ENCODE results near the gene ANKRD52. TPM values are rescaled to one million over a fixed set of nuclear protein-coding genes. Genes with fewer than 3 reads are reported as not detected.
"Not testable (repeated sequence)": the region's sequence is repeated elsewhere in the genome, so short reads cannot be mapped to it uniquely, and the experiment has no call there.

Gene ANKRD52
- total RNA-seq, 1 donor from 2014 or later = 23.0 TPM

GRCh38 chr12:56271031-56271430 is 12.8 kb upstream of the ANKRD52 start:
- peak; percentile 55 for DNase-seq

DNA sequence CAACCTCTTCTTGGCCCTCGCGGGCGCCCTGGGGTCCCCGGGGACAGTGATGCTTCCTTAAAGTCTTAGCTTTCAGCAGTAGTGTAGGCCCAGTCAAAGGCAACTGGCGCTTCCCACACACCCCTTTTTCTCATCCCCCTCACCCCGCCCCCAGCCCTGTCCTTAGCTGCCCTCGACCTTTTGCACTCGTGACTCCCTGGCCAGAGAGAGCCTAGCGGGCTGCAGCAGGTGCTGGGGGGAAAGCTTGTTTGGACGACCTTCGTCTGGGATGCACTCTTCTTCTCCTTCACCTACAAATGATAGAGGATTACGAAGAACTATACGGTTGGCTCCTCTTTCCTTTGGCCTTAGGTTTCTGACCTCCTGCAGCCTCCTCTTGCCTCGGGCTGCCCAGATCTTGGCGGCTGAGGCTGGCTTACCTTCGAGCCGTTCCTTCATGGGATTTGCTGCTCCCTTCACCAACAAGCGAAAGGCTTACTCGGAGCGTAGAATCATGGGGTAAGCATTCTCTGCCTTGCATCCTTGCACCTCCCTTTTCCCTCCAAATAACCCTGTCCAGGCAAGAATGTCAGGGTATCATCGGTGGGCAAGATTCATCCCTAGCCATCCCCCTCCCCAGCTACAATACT is 9.4 kb upstream of the ANKRD52 start:
- no peak for DNase-seq

DNA sequence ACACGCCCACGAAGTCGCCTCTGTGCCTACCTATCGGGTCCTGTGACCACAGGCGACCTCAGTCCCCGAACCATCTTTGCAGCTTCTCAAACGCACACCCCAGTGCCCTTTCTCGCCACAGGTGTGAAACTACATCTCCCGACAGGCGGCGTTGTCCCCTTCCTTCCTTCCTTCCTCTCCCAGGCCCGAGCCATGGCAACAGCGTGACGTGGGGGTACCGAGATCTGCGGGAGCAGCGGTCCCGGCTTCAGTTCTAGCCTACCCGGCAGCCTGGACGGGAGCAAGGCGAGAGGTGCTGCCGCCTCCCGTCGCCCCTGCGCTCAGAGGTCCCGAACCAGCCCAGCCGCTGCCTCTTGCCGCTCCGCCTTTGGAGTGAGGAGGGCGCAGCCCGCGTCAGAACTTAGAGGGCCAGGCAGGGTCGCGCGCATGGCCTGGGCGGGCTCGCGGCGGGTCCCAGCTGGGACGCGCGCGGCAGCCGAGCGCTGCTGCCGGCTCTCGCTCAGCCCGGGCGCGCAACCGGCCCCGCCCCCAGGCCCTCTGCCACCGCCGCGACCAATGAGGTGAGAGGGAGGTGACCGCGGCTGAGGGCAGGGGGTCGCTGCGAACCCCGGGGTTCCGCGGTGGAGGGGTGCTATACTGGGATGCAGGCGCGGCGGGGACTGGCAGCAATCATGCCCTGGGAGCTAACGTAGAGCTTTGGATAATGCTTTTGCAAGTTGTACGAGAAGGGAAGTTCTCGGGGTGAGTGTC is 8.7 kb upstream of the ANKRD52 start, which contains the start of gene COQ10A:
TSS of gene COQ10A (plus strand) at position 250 of the 750 bp plus-strand sequence. CDS start at position 427, 177 bp downstream.
- peak; percentile 86 for DNase-seq

GRCh38 chr12:56266068-56266692 is 8.0 kb upstream of the ANKRD52 start:
- not testable (repeated sequence) for DNase-seq

DNA sequence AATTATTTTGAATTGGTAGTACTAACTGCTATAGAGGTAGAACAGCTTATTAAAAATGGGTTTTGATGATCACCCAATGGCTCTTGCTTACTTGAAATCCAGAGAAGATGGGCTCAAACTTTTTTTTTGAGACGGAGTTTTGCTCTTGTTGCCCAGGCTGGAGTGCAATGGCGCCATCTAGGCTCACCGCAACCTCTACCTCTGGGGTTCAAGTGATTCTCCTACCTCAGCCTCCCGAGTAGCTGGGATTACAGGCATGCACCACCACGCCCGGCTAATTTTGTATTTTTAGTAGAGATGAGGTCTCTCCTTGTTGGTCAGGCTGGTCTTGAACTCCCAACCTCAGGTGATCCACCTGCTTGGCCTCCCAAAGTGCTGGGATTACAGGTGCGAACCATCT is 4.8 kb upstream of the ANKRD52 start:
- not testable (repeated sequence) for DNase-seq

DNA sequence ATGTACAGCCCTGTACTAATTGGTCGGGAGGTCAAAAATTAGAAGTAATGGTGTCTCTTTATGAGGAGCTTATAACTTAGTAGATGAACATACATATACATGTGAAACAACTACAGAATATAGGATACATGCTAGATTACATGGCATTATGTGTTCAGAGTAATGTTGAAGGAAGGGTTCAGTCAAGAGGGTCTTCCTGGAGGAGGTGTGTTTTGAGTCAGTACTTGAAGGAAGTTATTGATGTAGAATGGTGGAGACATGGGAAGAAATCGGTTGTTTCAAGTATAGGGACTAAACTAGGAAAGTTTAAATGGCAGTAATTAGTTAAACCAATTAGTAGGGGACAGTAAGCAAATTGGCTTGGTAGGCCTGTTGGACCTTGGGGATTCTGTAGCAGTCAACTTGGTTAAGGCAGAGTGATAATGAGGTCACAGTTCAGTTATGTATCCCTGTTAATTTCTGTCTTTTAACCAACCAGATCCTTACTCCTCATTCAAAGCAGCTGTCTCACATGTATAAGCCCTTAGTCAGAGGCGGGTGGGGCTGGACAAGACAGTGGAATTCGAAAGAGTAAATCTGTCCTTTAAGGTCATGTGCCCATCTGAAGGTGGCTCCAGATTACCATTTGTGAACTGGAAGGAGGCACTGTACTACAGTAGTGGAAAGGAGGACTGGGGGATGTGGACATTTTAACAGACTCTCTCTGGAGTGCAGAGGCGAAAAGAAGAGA is 3.5 kb upstream of the ANKRD52 start:
- DNase-seq = no peak

DNA sequence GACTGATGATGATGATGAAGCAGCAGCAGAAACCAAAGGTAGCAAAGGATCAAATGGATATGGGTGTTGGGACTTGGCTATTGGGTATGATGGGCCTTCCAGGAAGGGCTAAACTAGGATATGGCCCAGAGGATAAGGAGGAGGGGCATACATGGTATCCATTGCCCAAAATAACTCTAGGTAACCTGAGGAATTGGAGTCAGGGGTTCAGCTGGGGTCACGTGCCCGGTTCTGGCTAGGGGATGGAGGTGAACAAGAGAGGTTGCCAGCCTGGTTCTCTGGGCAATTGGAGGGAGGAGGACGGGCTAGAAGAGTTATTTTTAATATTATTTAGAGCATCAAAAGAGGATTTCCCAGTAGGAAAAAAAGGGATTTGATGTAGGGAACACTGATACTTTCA is 2.7 kb upstream of the ANKRD52 start:
- DNase-seq = no peak

- no peak for DNase-seq
These were observed 2.2 kb upstream of the ANKRD52 start for GRCh38 chr12:56260380-56260779.

GRCh38 chr12:56258820-56259183 is 618 bp upstream of the ANKRD52 start:
- DNase-seq = no peak

GRCh38 chr12:56257491-56258067 is 605 bp downstream of the ANKRD52 start:
- DNase-seq = peak; percentile 54

DNA sequence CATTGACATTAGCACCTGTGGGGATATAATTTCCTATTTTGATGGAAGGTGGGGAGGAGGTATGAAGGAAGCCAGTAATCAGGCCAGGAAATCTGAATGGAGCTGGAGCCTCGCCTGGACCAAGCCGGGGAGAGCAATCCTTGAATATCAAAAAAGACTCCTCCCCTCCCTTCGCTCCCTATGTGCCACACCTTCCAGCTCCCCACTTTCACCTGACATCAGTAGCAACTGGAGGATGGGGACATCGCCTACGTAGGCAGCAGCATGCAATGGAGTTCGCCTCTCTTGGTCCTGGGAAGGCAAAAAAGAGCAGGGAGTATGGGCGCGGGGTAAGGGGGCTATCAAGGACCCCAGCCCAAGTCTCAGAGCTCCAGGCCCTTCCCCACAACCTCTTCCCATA is 1.1 kb downstream of the ANKRD52 start:
- no peak for DNase-seq

DNA sequence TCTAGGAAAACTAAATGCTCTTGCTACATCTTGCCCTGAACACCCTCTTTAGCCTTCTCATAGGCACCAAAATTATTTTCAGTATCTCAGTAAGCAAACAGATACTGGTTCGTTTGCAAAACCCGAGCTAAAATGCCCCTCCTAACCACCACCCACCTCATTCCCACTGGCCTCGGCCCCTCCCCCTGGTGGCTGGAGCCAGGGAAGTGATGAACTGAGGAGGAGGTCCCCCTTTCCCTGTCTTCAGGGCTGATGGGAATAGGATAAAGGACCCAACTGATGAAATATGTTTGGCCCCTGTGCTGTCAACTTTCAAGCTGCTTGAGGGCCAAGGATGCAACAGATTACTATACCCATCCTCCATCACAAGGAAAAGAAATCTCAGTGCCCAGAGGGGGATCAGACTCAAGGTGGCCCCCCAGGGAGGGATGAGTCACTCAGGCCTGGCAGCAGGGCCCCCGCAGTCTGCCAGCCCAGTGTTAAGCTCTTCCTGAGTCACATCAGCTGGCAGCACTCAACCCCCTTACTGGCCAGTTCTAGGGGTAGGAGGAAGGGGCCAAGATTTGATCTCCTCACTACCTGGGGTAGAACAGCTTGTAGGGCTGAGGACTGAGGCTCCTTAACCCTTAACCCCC is 1.7 kb downstream of the ANKRD52 start:
- DNase-seq = peak; percentile 36

DNA sequence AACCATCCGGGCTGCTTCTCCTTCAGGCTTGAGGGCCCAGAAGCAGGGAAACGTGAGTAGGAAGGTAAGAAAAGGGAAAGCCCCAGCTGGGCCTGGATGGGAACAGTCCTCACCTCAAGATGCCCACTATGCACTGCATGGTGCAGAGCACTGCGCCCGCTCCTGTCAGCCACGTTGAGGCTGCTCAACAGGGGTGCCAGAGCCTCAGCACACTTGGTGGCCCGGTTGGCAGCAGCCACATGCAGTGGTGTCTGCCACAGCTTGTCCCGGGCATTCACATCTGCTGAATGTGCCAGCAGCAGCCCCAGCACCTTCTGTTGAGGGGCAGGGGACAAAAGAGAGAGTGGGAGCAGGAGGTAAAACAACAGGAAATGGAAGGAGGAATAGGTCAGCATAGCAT is 2.5 kb downstream of the ANKRD52 start:
- DNase-seq = no peak

GRCh38 chr12:56253091-56253490 is 5.1 kb downstream of the ANKRD52 start:
- DNase-seq = no peak

- no peak for DNase-seq
These were observed 5.5 kb downstream of the ANKRD52 start for GRCh38 chr12:56252649-56253048.

DNA sequence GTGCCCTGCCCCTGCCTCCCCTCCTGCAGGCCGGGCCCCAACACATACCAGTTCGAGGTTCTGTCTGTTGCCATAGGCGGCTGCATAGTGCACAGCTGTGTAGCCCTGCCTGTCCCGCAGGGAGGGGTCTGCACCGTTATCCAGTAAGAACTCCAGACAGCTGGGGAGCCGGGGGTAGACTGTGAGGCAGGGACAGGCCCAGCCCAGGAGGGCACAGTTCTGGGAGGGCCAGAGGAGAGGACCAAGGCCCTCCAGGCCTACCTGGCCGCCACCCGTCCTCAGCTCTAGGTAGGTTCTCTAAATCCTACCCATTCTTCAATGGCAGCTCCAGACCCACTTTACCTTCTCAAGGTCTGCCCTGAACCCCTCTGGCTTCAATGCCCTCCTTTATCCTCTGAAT is 9.5 kb downstream of the ANKRD52 start:
- DNase-seq = no peak

DNA sequence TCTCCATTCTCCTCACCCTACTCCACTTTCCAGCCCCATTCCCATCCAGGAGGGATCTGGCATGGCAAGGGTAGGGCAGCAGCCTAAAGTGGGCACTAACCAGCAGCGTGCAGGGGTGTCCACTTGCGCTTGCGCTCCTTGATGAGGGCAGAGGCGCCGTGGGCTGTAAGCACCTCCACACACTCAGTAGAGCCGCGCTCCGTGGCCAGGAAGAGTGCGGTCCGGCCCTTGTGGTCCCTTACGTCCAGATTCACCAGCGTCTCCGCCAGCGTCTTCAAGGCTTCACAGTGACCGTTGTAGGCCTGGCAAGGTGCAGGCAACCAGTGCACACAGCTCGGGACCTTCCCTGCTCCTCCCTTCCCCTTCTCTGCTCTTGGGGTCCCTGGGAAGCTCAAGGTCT is 10.3 kb downstream of the ANKRD52 start:
- no peak for DNase-seq

- DNase-seq = no peak
These were observed 13.7 kb downstream of the ANKRD52 start for GRCh38 chr12:56244494-56244893.

GRCh38 chr12:56243731-56244181 is 14.4 kb downstream of the ANKRD52 start:
- no peak for DNase-seq

GRCh38 chr12:56242986-56243385 is 15.2 kb downstream of the ANKRD52 start:
- DNase-seq = no peak

- DNase-seq = no peak
These were observed 16.5 kb downstream of the ANKRD52 start for GRCh38 chr12:56241424-56242303.
